Mesenchymal stem cell (in vitro differentiated cells and primary cell): ENCODE data around the gene GSTO1.

Source experiments
- DNase-seq: peaks from one replicate; pipeline ENCODE4 v3.0.0-alpha.2; 2013
- H2AFZ ChIP-seq: one replicate; pipeline ENCODE4 v1.6.1; 2013; ENCODE audit warnings: low read depth, mild to moderate bottlenecking, control low read depth, inconsistent platforms, low read length, moderate library complexity
- H2AK5ac ChIP-seq: 2 replicates; pipeline ENCODE4 v1.6.1; 2013; ENCODE audit warnings: low read length, moderate library complexity, mild to moderate bottlenecking, inconsistent platforms; ENCODE audit not compliant: severe bottlenecking
- H2BK120ac ChIP-seq: one replicate; pipeline ENCODE4 v1.6.1; 2013; ENCODE audit warnings: low read depth, mild to moderate bottlenecking, inconsistent platforms, low read length, moderate library complexity
- H2BK12ac ChIP-seq, 2 experiments: one replicate each; pipeline ENCODE4 v1.6.1; 2013; ENCODE audit warnings: inconsistent platforms in 2 of 2, low read length in 2 of 2, mild to moderate bottlenecking in 2 of 2, moderate library complexity in 2 of 2, control low read depth in 1 of 2
- H2BK15ac ChIP-seq: one replicate; pipeline ENCODE4 v1.6.1; 2013; ENCODE audit warnings: mild to moderate bottlenecking, low read depth, inconsistent platforms; ENCODE audit not compliant: poor library complexity, severe bottlenecking
- H2BK5ac ChIP-seq: 2 replicates; pipeline ENCODE4 v1.6.1; 2013; ENCODE audit warnings: low read depth, mild to moderate bottlenecking, low read length, control low read depth, inconsistent platforms; ENCODE audit not compliant: poor library complexity, severe bottlenecking
- H3K14ac ChIP-seq, 2 experiments: one replicate each; pipeline ENCODE4 v1.6.1; 2013; ENCODE audit warnings: inconsistent platforms in 2 of 2, low read length in 2 of 2, control low read depth in 1 of 2, mild to moderate bottlenecking in 1 of 2, moderate library complexity in 1 of 2
- H3K18ac ChIP-seq, 2 experiments: one replicate each; pipeline ENCODE4 v1.6.1; 2013; ENCODE audit warnings: inconsistent platforms in 2 of 2, low read length in 2 of 2, control low read depth in 1 of 2, low read depth in 1 of 2, mild to moderate bottlenecking in 1 of 2
- H3K23ac ChIP-seq, 2 experiments: one replicate each; pipeline ENCODE4 v1.6.1; 2013; ENCODE audit warnings: inconsistent platforms in 2 of 2, low read length in 2 of 2, mild to moderate bottlenecking in 2 of 2, moderate library complexity in 2 of 2, control low read depth in 1 of 2
- H3K27ac ChIP-seq: 2 replicates; pipeline ENCODE4 v1.5.1; 2013; ENCODE audit warnings: mild to moderate bottlenecking, moderate library complexity, low read length, control low read depth, inconsistent platforms; ENCODE audit not compliant: poor library complexity, severe bottlenecking
- H3K27me3 ChIP-seq, 2 experiments: 2 replicates each; pipeline versions ENCODE4 v1.6.1 to v1.7.0; 2013; ENCODE audit warnings: low read length in 2 of 2, mild to moderate bottlenecking in 2 of 2, moderate library complexity in 2 of 2, control low read depth in 1 of 2, inconsistent platforms in 1 of 2; ENCODE audit not compliant: control insufficient read depth in 1 of 2, insufficient read depth in 1 of 2
- H3K36me3 ChIP-seq, 2 experiments: 2 replicates each; pipeline versions ENCODE4 v1.6.1 to v1.7.0; 2013; ENCODE audit warnings: low read length in 2 of 2, control low read depth in 1 of 2, inconsistent platforms in 1 of 2, low read depth in 1 of 2, mild to moderate bottlenecking in 1 of 2; ENCODE audit not compliant: insufficient read depth in 2 of 2, control insufficient read depth in 1 of 2
- H3K4ac ChIP-seq, 2 experiments: one replicate each; pipeline ENCODE4 v1.6.1; 2013; ENCODE audit warnings: inconsistent platforms in 2 of 2, low read length in 2 of 2, mild to moderate bottlenecking in 2 of 2, moderate library complexity in 2 of 2, control low read depth in 1 of 2, low read depth in 1 of 2
- H3K4me1 ChIP-seq: 2 replicates; pipeline ENCODE4 v1.6.1; 2013; ENCODE audit warnings: low read depth, low read length, control low read depth; ENCODE audit not compliant: control insufficient read depth, insufficient read depth
- H3K4me2 ChIP-seq: 2 replicates; pipeline ENCODE4 v1.6.1; 2013; ENCODE audit warnings: low read length, mild to moderate bottlenecking, inconsistent platforms; ENCODE audit not compliant: poor library complexity, severe bottlenecking
- H3K4me3 ChIP-seq, 2 experiments: 2 replicates each; pipeline versions ENCODE4 v1.5.1 to v1.7.0; 2013; ENCODE audit warnings: low read length in 2 of 2, mild to moderate bottlenecking in 2 of 2, control low read depth in 1 of 2, low read depth in 1 of 2; ENCODE audit not compliant: insufficient read depth in 1 of 2
- H3K79me1 ChIP-seq: replicated peaks from 2 replicates; pipeline ENCODE4 v1.6.1; 2013; ENCODE audit warnings: mild to moderate bottlenecking, control low read depth, low read length, inconsistent platforms; ENCODE audit not compliant: poor library complexity, severe bottlenecking
- H3K9ac ChIP-seq: 2 replicates; pipeline ENCODE4 v1.7.0; 2013; ENCODE audit warnings: mild to moderate bottlenecking, low read length, moderate library complexity
- H3K9me3 ChIP-seq: 2 replicates; pipeline ENCODE4 v1.7.0; 2013; ENCODE audit warnings: mild to moderate bottlenecking, low read length; ENCODE audit not compliant: control insufficient read depth
- H4K8ac ChIP-seq: one replicate; pipeline ENCODE4 v1.6.1; 2013; ENCODE audit warnings: inconsistent platforms, mild to moderate bottlenecking, low read length, moderate library complexity
- H4K91ac ChIP-seq: one replicate; pipeline ENCODE4 v1.6.1; 2013; ENCODE audit warnings: mild to moderate bottlenecking, low read length, inconsistent platforms
- WGBS: methylation state at CpG from one replicate; pipeline ENCODE4 v1.1.7; 2013; ENCODE audit warnings: mixed read lengths; 5-methylcytosine and 5-hydroxymethylcytosine counted together

Gene GSTO1

GRCh38 chr10:104253106-104253505 lies 1.6 kb upstream of the GSTO1 start:
- no peaks in the 10 kb centered on the region for H3K9me3 ChIP-seq
- 59% methylated on average over 2 of the region's 2 CpGs for WGBS
- no peak overlapping the region for H2AK5ac ChIP-seq
- H2AFZ ChIP-seq, result peak overlapping the region; percentile 63
- no peak overlapping the region for H3K4me3 ChIP-seq
- no peaks in the 10 kb centered on the region for H3K79me1 ChIP-seq
- DNase-seq, result no peak
- no peak overlapping the region for H2BK5ac ChIP-seq
- no peak overlapping the region for H3K23ac ChIP-seq
- no peak overlapping the region for H4K91ac ChIP-seq
- H3K27me3 ChIP-seq, result no peaks in the 10 kb centered on the region
- H3K27ac ChIP-seq, result no peak overlapping the region
- H3K36me3 ChIP-seq, result peaks cover 5 to 22% of the 10 kb centered on the region in 2 experiments
- H3K4ac ChIP-seq, result no peak overlapping the region
- H2BK120ac ChIP-seq, result no peak overlapping the region
- peak overlapping the region in 1 of 2 experiments; percentile 54 for H2BK12ac ChIP-seq
- H3K4me1 ChIP-seq, result peaks cover 3% of the 10 kb centered on the region
- peak overlapping the region; percentile 12 for H2BK15ac ChIP-seq
- no peak overlapping the region for H4K8ac ChIP-seq
- no peak overlapping the region for H3K4me2 ChIP-seq
- no peak overlapping the region for H3K9ac ChIP-seq
- no peak overlapping the region for H3K14ac ChIP-seq
- no peak overlapping the region for H3K18ac ChIP-seq

GRCh38 chr10:104253606-104254410 lies 884 bp upstream of the GSTO1 start:
- peak overlapping the region in 1 of 2 experiments; percentile 99 for H2BK12ac ChIP-seq
- H3K9me3 ChIP-seq, result no peaks in the 10 kb centered on the region
- peaks cover 6% of the 10 kb centered on the region for H3K4me1 ChIP-seq
- WGBS, result 28% methylated on average over 10 of the region's 10 CpGs
- peak overlapping the region in 1 of 2 experiments; percentile 99 for H3K4ac ChIP-seq
- H2AFZ ChIP-seq, result peak overlapping the region; percentile 89
- DNase-seq, result peak; percentile 60
- no peaks in the 10 kb centered on the region for H3K27me3 ChIP-seq
- peak overlapping the region; percentile 98 to 99 for H3K18ac ChIP-seq
- no peak overlapping the region for H3K27ac ChIP-seq
- H4K91ac ChIP-seq, result peak overlapping the region; percentile 61
- peak overlapping the region in 1 of 2 experiments; percentile 91 for H3K4me3 ChIP-seq
- peaks cover 2% of the 10 kb centered on the region for H3K79me1 ChIP-seq
- H4K8ac ChIP-seq, result peak overlapping the region; percentile 85
- no peak overlapping the region for H2BK15ac ChIP-seq
- H2BK120ac ChIP-seq, result peak overlapping the region; percentile 91
- no peak overlapping the region for H2BK5ac ChIP-seq
- H3K23ac ChIP-seq, result no peak overlapping the region
- no peak overlapping the region for H2AK5ac ChIP-seq
- H3K36me3 ChIP-seq, result peaks cover 9 to 29% of the 10 kb centered on the region in 2 experiments
- H3K9ac ChIP-seq, result peak overlapping the region; percentile 100
- H3K4me2 ChIP-seq, result peak overlapping the region; percentile 88
- no peak overlapping the region for H3K14ac ChIP-seq

GRCh38 chr10:104255311-104255981 lies 754 bp downstream of the GSTO1 start:
- peak overlapping the region; percentile 100 for H3K9ac ChIP-seq
- peak overlapping the region; percentile 96 for H4K8ac ChIP-seq
- H3K23ac ChIP-seq, result peak overlapping the region in 1 of 2 experiments; percentile 94
- peak overlapping the region; percentile 19 for H2AK5ac ChIP-seq
- DNase-seq, result peak; percentile 92
- H2BK12ac ChIP-seq, result peak overlapping the region in 1 of 2 experiments; percentile 90
- WGBS, result 0% methylated on average over 8 of the region's 12 CpGs
- peak overlapping the region; percentile 91 to 95 for H3K4me3 ChIP-seq
- H3K27ac ChIP-seq, result peak overlapping the region; percentile 86
- H3K27me3 ChIP-seq, result no peaks in the 10 kb centered on the region
- peak overlapping the region; percentile 53 for H2AFZ ChIP-seq
- peak overlapping the region; percentile 99 for H4K91ac ChIP-seq
- H2BK120ac ChIP-seq, result peak overlapping the region; percentile 97
- peak overlapping the region; percentile 94 to 100 for H3K14ac ChIP-seq
- peaks cover 9% of the 10 kb centered on the region for H3K4me1 ChIP-seq
- peak overlapping the region; percentile 83 for H2BK5ac ChIP-seq
- H3K4ac ChIP-seq, result peak overlapping the region; percentile 99 to 100
- H3K4me2 ChIP-seq, result peak overlapping the region; percentile 88
- peaks cover 2% of the 10 kb centered on the region for H3K79me1 ChIP-seq
- H3K36me3 ChIP-seq, result peaks cover 12 to 46% of the 10 kb centered on the region in 2 experiments
- no peaks in the 10 kb centered on the region for H3K9me3 ChIP-seq
- H2BK15ac ChIP-seq, result peak overlapping the region; percentile 91
- peak overlapping the region; percentile 98 to 100 for H3K18ac ChIP-seq
